ENCODE data around the gene KIAA1671.

Gene KIAA1671

DNA sequence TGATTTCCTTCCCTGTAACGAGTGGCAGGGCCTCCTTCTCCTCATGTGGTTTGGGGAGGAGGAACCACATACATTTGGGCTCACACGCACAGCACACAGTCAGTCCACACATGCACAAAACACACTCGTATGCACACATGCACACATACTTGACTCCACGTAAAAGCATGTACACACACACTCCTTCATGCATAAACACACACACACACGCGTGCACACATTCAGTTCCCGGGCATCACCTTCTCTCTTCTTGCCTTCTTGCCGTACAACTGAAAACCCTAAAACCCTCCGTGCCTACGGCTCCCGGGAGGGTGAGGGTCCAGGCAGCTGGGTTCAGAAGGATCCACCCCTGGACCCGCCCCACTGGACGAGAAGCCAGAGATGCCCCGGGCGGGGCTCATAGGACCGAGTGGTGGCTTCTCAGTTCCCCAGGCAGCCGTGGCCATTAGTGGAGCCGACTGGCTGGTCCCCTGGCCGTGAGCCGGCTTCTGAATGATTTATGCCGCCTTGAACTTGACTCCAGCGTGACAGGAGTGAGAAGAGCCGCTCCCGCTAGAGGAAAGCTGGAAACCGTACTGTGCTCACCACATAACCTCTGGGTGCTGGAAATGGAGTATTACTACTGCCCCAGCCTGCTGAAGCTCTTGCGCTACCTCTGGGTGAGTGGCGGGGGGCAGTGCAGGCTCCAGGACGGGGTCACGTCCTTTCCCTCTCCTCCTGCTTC is 117.4 kb downstream of the KIAA1671 start:
- no peak for FAIRE-seq

DNA sequence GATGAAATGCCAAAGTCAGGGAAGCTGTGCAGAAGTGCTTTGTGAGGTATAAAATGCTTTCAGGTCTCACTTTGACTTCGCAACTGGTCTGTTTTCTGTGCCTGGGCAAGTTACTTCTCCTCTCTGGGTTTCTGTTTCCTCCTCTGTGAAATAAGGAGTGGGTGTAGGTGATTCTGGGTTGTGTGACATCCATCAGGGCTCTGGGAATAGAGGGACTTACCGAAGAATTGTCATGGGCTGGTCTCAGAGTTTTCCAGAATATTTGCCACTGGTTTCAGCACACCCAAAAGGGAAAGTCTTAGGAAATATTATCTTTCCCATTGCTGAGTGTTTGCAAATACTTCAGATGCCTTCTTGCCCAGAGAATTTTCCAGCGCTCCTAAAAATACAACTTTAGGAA is 118.4 kb downstream of the KIAA1671 start:
- FAIRE-seq = no peak

DNA sequence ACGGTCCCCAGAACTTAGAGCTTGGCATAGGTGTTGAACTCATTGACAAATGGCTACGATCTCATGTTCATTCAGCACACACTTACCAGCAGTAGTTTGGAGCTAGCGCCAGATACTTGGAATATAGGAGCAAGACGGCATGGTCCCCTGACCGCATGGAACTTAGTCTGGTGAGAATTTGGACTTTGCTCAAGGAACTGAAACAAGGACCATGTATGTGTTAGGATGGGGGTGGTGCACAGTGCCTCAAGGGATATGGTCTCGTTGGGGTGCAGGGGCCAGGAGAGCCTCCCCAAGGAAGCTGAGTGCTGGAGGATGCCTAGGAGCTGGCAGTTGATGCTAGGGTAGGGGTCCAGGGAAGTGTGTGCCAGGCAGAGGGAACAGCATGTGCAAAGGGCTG is 119.2 kb downstream of the KIAA1671 start:
- FAIRE-seq = no peak

DNA sequence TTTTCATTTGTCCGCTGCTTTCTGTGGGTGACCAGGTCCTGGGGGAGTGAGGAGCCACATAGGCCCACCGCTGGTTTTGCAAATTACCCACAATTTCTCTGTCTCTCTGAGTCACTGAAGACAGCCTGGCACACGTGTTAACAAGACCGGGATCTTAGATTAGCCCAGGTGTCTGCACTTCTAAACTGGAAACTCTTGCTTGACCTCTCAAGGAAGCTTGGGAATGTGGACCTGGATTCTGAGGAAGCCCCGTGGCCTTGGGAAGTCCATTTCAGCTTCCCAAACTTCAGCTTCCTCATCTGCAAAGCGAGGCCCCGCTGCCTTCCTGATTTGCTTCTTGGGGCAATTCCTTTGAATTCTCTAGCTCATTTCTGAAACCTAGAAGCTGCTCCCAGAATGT is 119.9 kb downstream of the KIAA1671 start:
- no peak for FAIRE-seq

DNA sequence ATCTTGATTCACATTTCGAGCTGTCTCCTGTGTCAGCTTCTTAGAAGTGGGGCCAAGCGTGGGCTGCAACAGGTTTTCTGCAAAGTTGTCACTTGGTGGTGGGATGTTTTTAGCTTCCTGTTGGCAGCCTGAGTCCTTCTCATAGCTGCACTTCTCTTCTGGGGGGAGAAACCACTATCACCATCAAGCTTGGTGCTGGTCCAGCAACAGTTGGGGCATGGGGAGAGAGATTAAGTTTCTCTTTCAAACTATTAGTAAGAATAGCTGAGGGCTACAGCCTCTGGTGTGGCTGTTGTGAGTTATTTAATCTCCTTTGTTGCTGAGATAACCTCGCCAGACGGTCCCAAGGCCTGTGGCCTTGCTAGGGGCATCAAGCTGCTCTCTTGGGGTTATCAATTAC is 123.8 kb downstream of the KIAA1671 start:
- no peak for FAIRE-seq

DNA sequence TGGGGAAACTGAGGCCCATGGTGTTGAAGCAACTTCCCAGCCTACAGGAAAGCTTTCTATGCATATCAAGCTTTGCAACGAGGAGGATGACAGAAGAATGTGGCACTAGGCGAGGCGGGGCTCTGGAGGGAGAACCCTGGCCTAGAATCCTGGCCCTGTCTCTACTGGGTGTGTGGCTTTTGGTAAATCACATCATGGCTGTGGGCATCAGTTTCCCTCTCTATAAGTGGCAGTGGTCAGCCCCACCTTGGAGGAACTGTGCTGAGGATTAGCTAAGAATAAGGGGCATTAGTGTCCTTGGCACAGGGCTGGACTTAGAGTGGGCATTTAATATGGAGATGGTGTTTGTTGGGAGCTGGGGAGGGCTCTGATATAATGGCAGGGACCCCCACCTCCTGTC is 124.5 kb downstream of the KIAA1671 start:
- no peak for FAIRE-seq

DNA sequence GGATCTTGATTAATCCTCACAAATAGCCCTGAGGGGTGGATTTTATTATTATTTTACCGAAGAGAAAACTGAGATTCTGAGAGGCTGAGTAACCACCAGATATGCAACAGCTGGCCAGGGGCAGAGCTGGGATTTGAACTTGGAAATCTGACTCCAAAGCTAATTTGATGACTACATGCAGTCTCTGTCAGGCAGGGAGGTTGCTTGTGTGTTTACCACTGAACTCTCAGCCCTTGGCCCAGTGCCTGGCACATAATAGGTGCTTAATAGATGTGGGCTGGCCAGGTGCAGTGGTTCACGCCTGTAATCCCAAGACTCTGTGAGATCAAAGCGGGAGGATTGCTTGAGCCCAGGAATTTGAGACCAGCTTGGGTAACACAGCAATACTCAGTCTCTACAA is 125.4 kb downstream of the KIAA1671 start:
- no peak for FAIRE-seq

DNA sequence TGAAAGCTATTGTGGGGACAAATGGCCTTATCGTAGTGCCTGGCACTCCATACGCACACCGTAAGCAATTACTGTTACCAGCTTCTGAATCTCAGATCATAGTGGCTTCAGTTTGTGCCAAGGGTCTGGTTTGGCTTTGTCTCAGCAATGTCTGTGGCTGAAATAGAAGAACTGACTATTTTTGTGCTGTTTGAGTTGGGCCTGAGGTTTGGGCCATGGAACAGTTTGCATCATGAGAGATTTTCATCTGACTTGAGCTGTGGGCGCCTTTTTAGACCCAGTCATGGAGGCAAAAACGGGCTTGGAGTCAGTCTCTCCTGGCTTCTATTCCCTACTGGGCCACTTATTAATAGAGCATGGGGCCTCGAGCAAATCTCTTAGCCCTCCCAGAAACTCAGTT is 126.1 kb downstream of the KIAA1671 start:
- no peak for FAIRE-seq

DNA sequence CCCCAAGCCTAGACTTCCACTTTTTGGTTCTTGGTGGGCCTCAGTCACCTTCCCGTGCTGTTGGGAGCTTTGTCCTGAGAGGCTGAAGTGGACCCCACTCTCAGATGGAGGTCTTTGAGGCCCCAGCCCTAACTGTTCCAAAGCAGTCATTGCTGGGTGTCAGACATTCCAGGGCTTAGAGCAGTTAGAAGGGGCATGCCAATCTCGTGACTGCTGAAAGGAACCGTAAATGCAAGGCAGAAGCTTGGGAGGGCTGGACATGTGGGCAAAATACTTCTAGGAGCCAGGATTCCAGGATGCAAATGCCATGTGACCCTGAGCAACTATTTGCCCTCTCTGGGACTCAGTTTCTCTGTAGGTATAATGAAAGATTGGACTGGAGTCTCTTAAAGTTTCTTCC is 128.3 kb downstream of the KIAA1671 start:
- no peak for FAIRE-seq

DNA sequence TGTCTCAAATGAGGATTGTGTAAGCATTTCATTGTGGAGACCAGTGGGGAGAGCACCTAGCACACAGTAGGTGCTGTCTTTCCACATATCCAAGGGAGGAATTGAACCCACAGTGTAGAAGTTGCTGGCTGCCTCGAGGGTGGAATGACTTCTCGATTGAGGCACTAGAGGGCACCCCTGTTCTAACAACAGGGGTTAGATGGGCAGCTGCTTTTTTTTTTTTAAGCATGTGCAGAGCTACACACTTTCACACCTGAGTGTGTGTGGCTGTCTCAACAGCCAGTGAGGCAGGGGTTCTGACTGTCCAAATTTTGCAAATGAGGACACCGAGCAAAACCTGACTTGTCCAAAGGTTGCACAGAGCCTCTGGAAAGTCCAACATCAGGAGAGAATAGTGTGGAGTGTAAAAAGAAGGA is 128.9 kb downstream of the KIAA1671 start:
- no peak for FAIRE-seq

DNA sequence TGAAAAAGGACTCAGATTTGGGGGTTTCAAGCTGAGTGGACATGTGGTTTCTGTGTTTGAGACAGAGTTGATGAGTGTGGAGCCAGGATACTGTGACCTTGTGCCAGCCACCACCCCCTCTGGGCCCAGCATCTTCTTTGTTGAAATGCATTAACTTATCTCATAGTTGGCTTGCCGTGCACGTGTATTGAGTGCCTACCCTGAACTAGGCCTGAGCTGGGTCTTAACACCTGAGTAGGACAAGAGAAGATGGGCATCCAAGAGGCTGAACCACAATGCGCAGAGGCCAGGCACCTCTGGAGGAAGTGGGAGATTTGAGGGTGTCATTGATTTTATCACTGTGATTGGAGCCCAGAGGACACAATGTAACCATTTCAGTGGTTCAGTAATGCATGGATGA is 129.6 kb downstream of the KIAA1671 start:
- FAIRE-seq = no peak

DNA sequence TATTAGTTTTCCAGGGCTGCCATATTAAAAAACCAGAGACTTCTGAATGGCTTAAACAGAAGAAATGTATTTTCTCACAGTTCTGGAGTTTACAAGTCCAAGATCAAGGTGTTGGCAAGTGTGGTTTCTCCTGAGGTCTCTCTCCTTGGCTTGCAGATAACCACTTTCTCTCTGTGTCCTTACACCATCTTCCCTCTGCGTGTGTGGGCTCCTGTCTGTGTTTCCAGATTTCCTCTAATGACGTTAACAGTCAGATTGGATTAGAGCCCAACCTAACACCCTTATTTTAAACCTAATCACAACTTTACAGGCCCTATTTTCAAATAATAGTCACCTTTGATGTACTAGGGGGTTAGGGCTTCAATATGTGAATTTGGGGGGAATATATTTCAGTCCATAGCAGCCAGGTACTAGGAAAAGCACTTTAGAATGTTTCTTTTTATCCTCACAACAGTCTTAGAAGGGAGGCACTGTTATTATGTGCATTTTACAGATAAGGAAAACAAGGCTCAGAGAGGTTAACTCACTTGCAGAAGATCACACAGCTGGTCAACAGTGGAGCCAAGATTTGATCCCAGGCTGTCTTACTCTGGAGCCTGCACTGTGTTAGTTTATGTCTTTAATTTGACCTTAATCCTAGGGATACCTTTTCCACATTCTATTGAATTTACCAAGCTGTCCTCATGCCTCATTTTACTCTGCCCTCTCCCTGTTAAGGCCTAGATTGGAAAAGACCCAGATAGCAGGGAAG is 130.7 kb downstream of the KIAA1671 start:
- FAIRE-seq = no peak

DNA sequence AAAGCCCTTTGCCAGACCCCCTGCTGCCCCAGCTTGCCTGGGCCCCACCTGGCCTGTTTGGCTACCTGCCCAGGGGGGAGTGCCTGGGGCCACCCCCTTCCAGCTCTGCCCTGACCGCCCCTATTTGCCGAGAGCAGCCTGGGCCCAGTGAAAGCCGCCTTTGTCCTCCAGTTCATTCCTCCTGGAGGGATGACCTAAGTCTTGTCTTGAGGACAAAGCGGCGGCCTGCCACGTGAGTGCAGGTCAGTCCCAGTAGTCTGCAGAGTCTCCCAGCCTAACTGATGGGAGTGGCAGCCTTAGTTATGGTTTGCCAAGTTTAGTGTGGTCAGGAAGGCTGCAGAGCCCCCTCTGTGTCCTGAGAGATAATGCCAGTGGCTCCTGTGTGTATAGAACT is 131.3 kb downstream of the KIAA1671 start:
- no peak for FAIRE-seq

DNA sequence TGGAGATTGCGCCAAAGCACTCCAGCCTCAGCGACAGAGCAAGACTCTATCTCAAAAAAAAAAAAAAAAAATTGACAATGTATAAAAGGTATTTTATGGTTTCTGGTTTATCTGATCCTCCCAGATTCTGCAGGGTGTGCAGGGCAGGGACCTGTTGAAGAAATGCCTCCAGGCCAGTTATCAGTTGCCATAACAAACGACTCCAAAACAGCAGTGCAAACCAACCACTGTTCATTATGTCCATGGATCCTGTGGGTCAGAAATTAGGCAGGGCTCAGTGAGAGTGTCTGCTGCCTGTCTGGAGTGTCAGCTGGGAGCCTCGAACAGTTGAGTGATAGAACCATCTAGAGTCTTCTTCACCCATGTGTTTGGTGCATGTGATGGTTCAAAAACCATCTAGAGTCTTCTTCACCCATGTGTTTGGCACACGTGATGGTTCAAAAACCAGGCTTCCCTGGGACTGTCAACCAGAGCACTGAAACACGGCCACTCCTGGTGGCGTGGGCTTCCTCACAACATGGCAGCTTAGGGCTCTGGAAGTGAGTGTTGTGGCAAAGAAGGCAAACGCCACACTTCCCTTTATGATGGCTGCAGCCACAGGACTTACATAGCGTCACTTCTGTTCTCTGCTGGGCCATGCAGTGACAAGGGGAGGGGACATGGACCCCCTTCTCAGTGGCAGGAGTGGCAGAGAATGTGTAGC is 132.0 kb downstream of the KIAA1671 start:
- FAIRE-seq = no peak

DNA sequence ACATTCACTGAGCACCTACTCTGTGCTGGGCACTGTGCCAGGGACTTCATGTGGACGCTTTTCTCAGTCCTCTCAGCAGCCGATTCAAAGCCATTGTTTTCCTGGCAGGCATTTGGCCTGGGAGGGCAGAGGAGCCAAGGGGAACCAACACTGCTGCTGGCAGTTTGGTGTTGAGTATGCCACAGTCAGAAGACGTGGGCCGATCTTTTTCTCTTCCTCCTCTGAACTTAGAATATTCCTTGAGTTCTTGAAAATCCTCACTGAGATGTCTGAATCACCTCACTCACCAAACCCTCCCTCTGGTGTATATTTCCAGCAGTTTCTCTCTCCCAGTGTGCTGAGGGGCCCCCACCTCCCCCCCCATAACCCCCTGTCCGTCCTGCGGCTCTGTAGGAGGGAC is 132.6 kb downstream of the KIAA1671 start:
- no peak for FAIRE-seq

DNA sequence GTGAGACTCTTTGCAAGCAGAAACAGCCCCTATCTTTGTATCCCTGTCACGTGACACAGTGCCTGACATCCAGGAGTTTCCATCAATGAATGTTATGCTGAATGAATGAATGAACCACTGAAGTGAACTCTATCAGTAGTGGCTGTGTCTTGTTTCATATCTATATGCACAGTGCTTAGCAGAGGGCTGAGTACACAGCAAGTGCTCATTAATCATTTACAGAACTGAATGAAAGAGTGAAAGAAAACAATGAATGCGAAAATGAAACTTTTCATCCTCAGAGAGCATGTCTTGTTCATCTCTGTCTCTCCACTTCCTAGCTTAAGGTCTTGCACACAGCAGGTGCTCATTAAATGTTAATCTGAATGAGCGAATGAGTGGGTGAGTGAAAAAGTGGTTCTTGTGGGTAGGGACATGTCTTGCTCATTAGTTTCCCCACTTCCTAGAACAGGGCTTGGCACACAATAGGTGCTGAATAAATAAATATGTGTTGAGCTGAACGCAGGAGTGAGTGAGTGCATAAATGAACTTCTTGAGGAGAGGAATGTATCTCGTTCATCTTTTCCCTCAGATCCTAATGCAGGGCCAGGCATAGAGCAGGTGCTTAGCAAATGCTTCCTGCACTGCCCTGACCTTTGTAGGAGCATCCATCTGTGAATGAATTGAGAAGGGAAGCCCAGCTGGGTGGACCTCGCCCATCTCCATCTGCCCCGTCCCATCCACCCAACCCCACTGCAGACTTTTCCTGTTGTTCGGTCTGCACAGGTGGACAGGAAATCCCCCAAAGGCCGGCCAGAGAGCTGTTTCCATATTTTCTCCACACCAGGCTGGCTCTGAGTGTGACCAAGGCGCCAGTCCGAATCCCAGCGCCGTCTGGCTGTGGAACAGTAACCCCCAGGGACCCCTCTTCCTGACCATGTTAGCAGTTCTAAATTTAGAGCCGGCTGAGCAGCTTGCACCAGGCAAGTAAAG is 133.7 kb downstream of the KIAA1671 start:
- no peak for FAIRE-seq

DNA sequence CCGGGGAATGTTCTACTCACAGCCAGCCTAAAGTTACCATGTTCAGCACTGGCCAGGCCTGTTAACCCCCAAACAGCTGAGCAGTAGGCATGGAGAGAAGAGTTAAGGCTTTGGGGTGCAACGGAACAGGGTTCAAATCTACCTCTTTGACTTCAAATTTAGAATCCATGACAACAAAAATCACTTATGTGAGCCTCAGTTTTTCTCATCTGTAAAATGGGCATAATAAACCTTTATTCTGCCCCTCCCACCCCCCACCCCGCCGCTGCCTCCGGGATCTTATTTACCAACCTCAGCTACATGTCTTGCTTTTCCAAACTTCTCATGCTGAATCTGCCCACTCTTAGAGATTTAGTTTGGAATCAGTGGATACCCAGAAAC is 134.4 kb downstream of the KIAA1671 start:
- no peak for FAIRE-seq

DNA sequence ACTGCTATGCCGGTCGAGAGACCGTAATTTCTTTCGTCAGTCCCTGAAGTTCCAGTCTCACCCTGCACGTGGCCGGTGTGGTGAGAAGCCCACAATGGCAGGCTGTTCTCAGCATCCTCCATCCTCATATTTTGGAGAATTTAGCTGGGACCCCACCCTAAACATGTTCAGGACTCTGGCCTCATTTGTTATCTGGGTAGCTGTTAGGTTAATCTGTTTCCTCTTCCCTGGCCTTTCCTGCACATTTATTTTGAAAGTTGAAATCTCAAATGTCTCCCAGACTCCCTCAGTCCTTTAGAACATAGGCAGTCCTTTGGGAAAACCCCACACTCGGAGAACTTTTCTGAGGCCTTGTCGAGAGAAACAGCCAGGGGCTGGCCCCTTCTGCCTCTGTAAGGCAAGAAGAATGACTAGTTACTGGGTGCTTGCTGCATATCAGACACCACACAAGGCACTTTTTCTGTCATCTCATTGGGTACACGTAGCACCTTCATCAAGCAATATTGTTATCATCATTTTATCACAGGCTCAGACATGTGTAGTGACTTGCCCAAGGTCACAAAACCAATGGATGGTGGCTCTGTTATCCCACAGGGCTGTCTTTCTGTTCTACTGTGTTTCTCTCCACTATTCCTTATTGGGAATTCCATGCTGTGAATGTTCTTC is 137.8 kb downstream of the KIAA1671 start:
- no peak for FAIRE-seq

DNA sequence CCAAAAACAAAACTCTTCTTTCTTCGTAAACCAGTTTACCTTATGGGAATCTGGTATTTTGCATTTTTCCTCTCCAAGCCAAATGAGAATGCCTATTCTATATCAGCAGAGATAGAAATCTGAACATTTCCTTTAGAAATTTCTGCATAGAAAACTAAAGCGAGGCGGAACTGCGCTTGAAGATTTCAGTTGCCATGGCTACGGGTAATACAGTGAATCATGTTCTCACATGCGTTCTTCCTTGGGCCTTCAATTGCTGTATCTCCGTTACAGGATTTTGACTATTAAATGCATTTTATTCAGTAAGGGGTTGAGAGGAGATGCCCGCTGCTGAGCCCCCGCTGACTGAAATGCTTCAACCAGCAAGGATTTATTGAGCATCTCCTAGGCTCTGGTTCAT is 138.9 kb downstream of the KIAA1671 start:
- FAIRE-seq = no peak

DNA sequence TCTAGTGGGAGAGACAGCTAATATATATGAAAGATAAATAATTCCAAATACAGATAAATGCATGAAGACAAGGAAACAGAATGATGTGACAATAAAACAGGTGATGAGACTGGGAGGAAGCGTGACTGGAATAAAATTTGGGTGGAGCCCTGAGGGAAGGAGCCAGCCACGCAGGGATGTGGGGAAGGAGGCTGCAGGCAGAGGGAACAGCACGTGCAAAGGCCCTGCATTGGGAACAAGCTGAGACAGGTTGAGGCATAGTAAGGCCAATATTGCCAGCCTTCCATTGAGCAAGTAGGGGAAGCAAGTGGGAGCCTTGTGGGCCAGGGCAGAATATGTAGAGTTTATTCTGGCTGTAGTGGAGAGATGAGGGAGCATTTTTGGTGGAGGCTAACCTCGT is 139.6 kb downstream of the KIAA1671 start:
- FAIRE-seq = no peak

DNA sequence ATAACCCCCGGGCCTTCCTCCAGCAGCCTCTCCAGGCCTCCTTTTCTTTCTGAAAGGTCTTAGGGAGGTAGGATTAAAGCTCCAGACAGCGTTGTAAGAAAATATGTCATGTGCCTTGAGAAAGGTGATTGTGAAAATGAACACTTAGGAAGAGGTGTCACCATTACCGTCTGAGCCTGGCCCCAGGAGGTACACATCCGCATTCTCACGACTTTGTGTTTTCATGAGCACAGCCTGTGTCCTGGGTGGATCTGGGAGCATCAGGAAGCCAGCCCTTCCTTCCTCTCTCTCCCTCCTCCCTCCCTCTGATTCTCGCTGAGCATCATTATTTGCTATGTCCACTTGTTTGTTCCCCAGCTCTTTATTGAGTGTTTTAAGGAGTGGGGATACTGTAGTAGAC is 142.1 kb downstream of the KIAA1671 start:
- FAIRE-seq = no peak

DNA sequence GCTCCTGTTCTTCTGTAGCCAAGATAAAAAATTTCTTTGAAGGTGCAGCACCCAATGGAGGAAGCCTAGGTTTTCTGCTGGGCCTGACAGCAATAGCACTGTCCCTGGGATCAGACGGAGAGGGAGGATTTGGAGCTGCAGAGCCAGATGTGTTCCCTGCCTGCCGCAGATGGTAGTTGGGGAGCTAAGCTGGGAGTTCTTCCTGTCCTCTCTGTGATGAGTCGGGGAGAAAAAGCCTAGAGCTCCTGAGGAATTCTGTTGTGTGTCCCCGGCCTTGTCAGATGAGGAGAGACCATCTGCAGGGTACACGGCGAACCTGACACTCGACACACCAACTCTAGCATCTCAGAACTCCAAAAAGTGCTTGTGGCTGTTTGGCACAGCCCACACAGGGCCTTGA is 143.4 kb downstream of the KIAA1671 start:
- no peak for FAIRE-seq
